Measurements from ENCODE around the gene AGBL1.

The AGBL1 gene

GRCh38 chr15:86629409-86630356, 550.0 kb downstream of the AGBL1 start:
- no peak overlapping the region for H2AFZ ChIP-seq (ENCODE audit: low read depth, low read length)
- no peak overlapping the region for H3K4me3 ChIP-seq (ENCODE audit: insufficient read depth in 1 of 2, low read depth in 1 of 2, low read length in 2 of 2)
- no peak overlapping the region for H2BK5ac ChIP-seq (ENCODE audit: low read depth, low read length, poor library complexity, severe bottlenecking)
- no peak overlapping the region for H3K27ac ChIP-seq (ENCODE audit: low read length, poor library complexity, severe bottlenecking)
- H3K4me2 ChIP-seq (ENCODE audit: low read length, poor library complexity, severe bottlenecking): no peak overlapping the region
- H2BK15ac ChIP-seq (ENCODE audit: low read depth, poor library complexity, severe bottlenecking): no peak overlapping the region
- no peak overlapping the region for H4K8ac ChIP-seq (ENCODE audit: low read length)
- 82% methylated on average over 4 of the region's 7 CpGs for WGBS
- no peak overlapping the region for H3K14ac ChIP-seq (ENCODE audit: low read length in 2 of 2)
- no peak overlapping the region for H3K18ac ChIP-seq (ENCODE audit: low read depth in 1 of 2, low read length in 2 of 2)
- peaks cover 4% of the 10 kb centered on the region for H3K4me1 ChIP-seq (ENCODE audit: control insufficient read depth, insufficient read depth, low read depth, low read length)
- no peak overlapping the region for H3K23ac ChIP-seq (ENCODE audit: low read length in 2 of 2)
- DNase-seq: no peak
- no peak overlapping the region for H3K4ac ChIP-seq (ENCODE audit: low read depth in 1 of 2, low read length in 2 of 2)
- H3K79me1 ChIP-seq (replicated peaks; ENCODE audit: low read length, poor library complexity, severe bottlenecking): no peaks in the 10 kb centered on the region
- H4K91ac ChIP-seq (ENCODE audit: low read length): no peak overlapping the region
- no peak overlapping the region for H2BK12ac ChIP-seq (ENCODE audit: low read length in 2 of 2)
- no peak overlapping the region for H2AK5ac ChIP-seq (ENCODE audit: low read length, severe bottlenecking)
- H3K27me3 ChIP-seq (ENCODE audit: control insufficient read depth in 1 of 2, insufficient read depth in 1 of 2, low read length in 2 of 2): no peaks in the 10 kb centered on the region
- no peak overlapping the region for H3K9ac ChIP-seq (ENCODE audit: low read length)
- no peaks in the 10 kb centered on the region for H3K36me3 ChIP-seq (ENCODE audit: control insufficient read depth in 1 of 2, insufficient read depth in 2 of 2, low read depth in 1 of 2, low read length in 2 of 2)
- no peaks in the 10 kb centered on the region for H3K9me3 ChIP-seq (ENCODE audit: control insufficient read depth, low read length)
- H2BK120ac ChIP-seq (ENCODE audit: low read depth, low read length): no peak overlapping the region

DNA sequence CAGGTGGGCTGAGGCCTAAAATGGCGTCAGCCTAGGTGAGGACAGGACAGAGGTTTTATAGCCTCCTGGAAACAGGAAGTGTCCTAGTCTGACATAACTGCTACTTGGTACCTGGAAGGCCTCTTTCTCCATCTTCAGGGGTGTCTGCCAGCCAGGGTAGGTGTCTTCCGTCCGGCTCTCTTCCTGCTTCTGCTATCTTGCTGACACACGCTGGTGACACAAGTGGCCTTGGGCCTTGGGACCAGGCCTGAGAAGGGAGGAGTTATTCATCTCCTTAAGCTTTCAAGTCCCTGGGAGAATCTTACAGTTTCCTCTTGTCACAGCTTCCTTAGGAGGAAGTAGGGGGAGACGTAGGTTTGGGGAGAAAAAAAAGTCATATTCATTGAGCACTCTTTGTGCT, 551.3 kb downstream of the AGBL1 start:
- DNase-seq: no peak
- H3K27me3 ChIP-seq (ENCODE audit: control insufficient read depth in 1 of 2, insufficient read depth in 1 of 2, low read length in 2 of 2): no peaks in the 10 kb centered on the region
- H4K91ac ChIP-seq (ENCODE audit: low read length): no peak overlapping the region
- H2AFZ ChIP-seq (ENCODE audit: low read depth, low read length): no peak overlapping the region
- no peak overlapping the region for H2BK120ac ChIP-seq (ENCODE audit: low read depth, low read length)
- H3K36me3 ChIP-seq (ENCODE audit: control insufficient read depth in 1 of 2, insufficient read depth in 2 of 2, low read depth in 1 of 2, low read length in 2 of 2): no peaks in the 10 kb centered on the region
- no peaks in the 10 kb centered on the region for H3K9me3 ChIP-seq (ENCODE audit: control insufficient read depth, low read length)
- no peak overlapping the region for H3K4ac ChIP-seq (ENCODE audit: low read depth in 1 of 2, low read length in 2 of 2)
- WGBS: 95% methylated on average over 3 of the region's 5 CpGs
- no peak overlapping the region for H3K27ac ChIP-seq (ENCODE audit: low read length, poor library complexity, severe bottlenecking)
- no peak overlapping the region for H4K8ac ChIP-seq (ENCODE audit: low read length)
- no peak overlapping the region for H2AK5ac ChIP-seq (ENCODE audit: low read length, severe bottlenecking)
- H2BK5ac ChIP-seq (ENCODE audit: low read depth, low read length, poor library complexity, severe bottlenecking): no peak overlapping the region
- H3K4me1 ChIP-seq (ENCODE audit: control insufficient read depth, insufficient read depth, low read depth, low read length): no peaks in the 10 kb centered on the region
- no peak overlapping the region for H3K4me3 ChIP-seq (ENCODE audit: insufficient read depth in 1 of 2, low read depth in 1 of 2, low read length in 2 of 2)
- no peak overlapping the region for H2BK15ac ChIP-seq (ENCODE audit: low read depth, poor library complexity, severe bottlenecking)
- H2BK12ac ChIP-seq (ENCODE audit: low read length in 2 of 2): no peak overlapping the region
- no peak overlapping the region for H3K18ac ChIP-seq (ENCODE audit: low read depth in 1 of 2, low read length in 2 of 2)
- H3K14ac ChIP-seq (ENCODE audit: low read length in 2 of 2): no peak overlapping the region
- no peak overlapping the region for H3K9ac ChIP-seq (ENCODE audit: low read length)
- H3K4me2 ChIP-seq (ENCODE audit: low read length, poor library complexity, severe bottlenecking): no peak overlapping the region
- no peak overlapping the region for H3K23ac ChIP-seq (ENCODE audit: low read length in 2 of 2)
- no peaks in the 10 kb centered on the region for H3K79me1 ChIP-seq (replicated peaks; ENCODE audit: low read length, poor library complexity, severe bottlenecking)

DNA sequence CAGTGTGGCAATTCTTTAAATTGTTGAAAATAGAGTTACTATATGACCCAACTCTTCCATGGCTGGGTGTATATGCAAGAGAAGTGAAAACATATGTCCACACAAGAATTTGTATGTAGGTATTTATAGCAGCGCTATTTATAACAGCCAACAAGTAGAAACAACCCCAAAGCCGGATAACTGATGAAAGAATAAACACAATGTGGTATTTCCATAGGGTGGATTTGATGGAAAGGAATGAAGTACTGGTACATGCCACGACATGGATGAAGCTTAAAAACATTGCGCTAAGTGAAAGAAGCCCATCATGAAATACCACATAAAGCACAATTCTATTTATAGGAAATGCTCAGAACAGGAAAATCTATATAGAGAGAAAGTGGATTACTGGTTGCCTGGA, 554.5 kb downstream of the AGBL1 start:
- Histone ChIP-seq H3K14ac (ENCODE audit: low read length in 2 of 2) (no peak overlapping the region), H3K4me3 (ENCODE audit: insufficient read depth in 1 of 2, low read depth in 1 of 2, low read length in 2 of 2) (no peak overlapping the region), H3K9me3 (ENCODE audit: control insufficient read depth, low read length) (peaks cover 6% of the 10 kb centered on the region), H4K8ac (ENCODE audit: low read length) (no peak overlapping the region), H2BK5ac (ENCODE audit: low read depth, low read length, poor library complexity, severe bottlenecking) (no peak overlapping the region), H3K4me2 (ENCODE audit: low read length, poor library complexity, severe bottlenecking) (no peak overlapping the region), H2BK12ac (ENCODE audit: low read length in 2 of 2) (no peak overlapping the region), H3K79me1 (replicated peaks; ENCODE audit: low read length, poor library complexity, severe bottlenecking) (no peaks in the 10 kb centered on the region), H3K27ac (ENCODE audit: low read length, poor library complexity, severe bottlenecking) (no peak overlapping the region), H3K27me3 (ENCODE audit: control insufficient read depth in 1 of 2, insufficient read depth in 1 of 2, low read length in 2 of 2) (peaks cover 0 to 2% of the 10 kb centered on the region in 2 experiments), H2BK15ac (ENCODE audit: low read depth, poor library complexity, severe bottlenecking) (no peak overlapping the region), H2BK120ac (ENCODE audit: low read depth, low read length) (no peak overlapping the region), H4K91ac (ENCODE audit: low read length) (no peak overlapping the region), H3K18ac (ENCODE audit: low read depth in 1 of 2, low read length in 2 of 2) (no peak overlapping the region), H2AK5ac (ENCODE audit: low read length, severe bottlenecking) (no peak overlapping the region), H3K4ac (ENCODE audit: low read depth in 1 of 2, low read length in 2 of 2) (no peak overlapping the region), H3K23ac (ENCODE audit: low read length in 2 of 2) (no peak overlapping the region), H3K36me3 (ENCODE audit: control insufficient read depth in 1 of 2, insufficient read depth in 2 of 2, low read depth in 1 of 2, low read length in 2 of 2) (no peaks in the 10 kb centered on the region), H3K4me1 (ENCODE audit: control insufficient read depth, insufficient read depth, low read depth, low read length) (no peaks in the 10 kb centered on the region), H3K9ac (ENCODE audit: low read length) (no peak overlapping the region), H2AFZ (ENCODE audit: low read depth, low read length) (no peak overlapping the region)
- DNase-seq: no peak
- whole genome bisulfite sequencing: no CpG with 5 or more reads among the region's 4 CpGs

- DNase-seq: no peak
- Histone ChIP-seq H3K23ac (ENCODE audit: low read length in 2 of 2) (no peak overlapping the region), H2BK12ac (ENCODE audit: low read length in 2 of 2) (no peak overlapping the region), H3K4me1 (ENCODE audit: control insufficient read depth, insufficient read depth, low read depth, low read length) (no peaks in the 10 kb centered on the region), H3K36me3 (ENCODE audit: control insufficient read depth in 1 of 2, insufficient read depth in 2 of 2, low read depth in 1 of 2, low read length in 2 of 2) (no peaks in the 10 kb centered on the region), H4K91ac (ENCODE audit: low read length) (no peak overlapping the region), H4K8ac (ENCODE audit: low read length) (no peak overlapping the region), H3K4ac (ENCODE audit: low read depth in 1 of 2, low read length in 2 of 2) (no peak overlapping the region), H2BK5ac (ENCODE audit: low read depth, low read length, poor library complexity, severe bottlenecking) (no peak overlapping the region), H2BK120ac (ENCODE audit: low read depth, low read length) (no peak overlapping the region), H3K79me1 (replicated peaks; ENCODE audit: low read length, poor library complexity, severe bottlenecking) (no peaks in the 10 kb centered on the region), H3K27ac (ENCODE audit: low read length, poor library complexity, severe bottlenecking) (no peak overlapping the region), H2AK5ac (ENCODE audit: low read length, severe bottlenecking) (no peak overlapping the region), H3K4me3 (ENCODE audit: insufficient read depth in 1 of 2, low read depth in 1 of 2, low read length in 2 of 2) (no peak overlapping the region), H2AFZ (ENCODE audit: low read depth, low read length) (no peak overlapping the region), H3K27me3 (ENCODE audit: control insufficient read depth in 1 of 2, insufficient read depth in 1 of 2, low read length in 2 of 2) (peaks cover 0 to 2% of the 10 kb centered on the region in 2 experiments), H2BK15ac (ENCODE audit: low read depth, poor library complexity, severe bottlenecking) (no peak overlapping the region), H3K9ac (ENCODE audit: low read length) (no peak overlapping the region), H3K4me2 (ENCODE audit: low read length, poor library complexity, severe bottlenecking) (no peak overlapping the region), H3K9me3 (ENCODE audit: control insufficient read depth, low read length) (peaks cover 6% of the 10 kb centered on the region), H3K18ac (ENCODE audit: low read depth in 1 of 2, low read length in 2 of 2) (no peak overlapping the region), H3K14ac (ENCODE audit: low read length in 2 of 2) (no peak overlapping the region)
- 73% methylated on average over 2 of the region's 2 CpGs for WGBS
Measured at GRCh38 chr15:86634992-86635638, 555.4 kb downstream of the AGBL1 start.

All from mesenchymal stem cell (in vitro differentiated cells and primary cell).